DOHH2 (cell line): Measurements from ENCODE around the gene TSPAN32.

Source experiments
- H3F3A ChIP-seq: fragments of 200-600 bp; sonication (generic), shearing (Covaris generic); 2 replicates; pipeline ENCODE4 v1.6.0; 2016; ENCODE audit warnings: antibody characterized with exemption, mild to moderate bottlenecking; ENCODE audit not compliant: control insufficient read depth, insufficient read depth
- H3K27ac ChIP-seq: fragments of 200-600 bp; sonication (generic); 2 replicates; pipeline ENCODE4 v1.5.1; 2014; ENCODE audit warnings: low read depth, mild to moderate bottlenecking, low read length, moderate library complexity
- H3K27me3 ChIP-seq: fragments of 200-600 bp; sonication (generic); 2 replicates; pipeline ENCODE4 v1.6.1; 2014; ENCODE audit warnings: mild to moderate bottlenecking, low read length, mixed read lengths; ENCODE audit not compliant: control insufficient read depth
- H3K36me3 ChIP-seq: fragments of 200-600 bp; sonication (generic); 2 replicates; pipeline ENCODE4 v1.6.1; 2014; ENCODE audit warnings: mild to moderate bottlenecking, low read length, moderate library complexity, mixed read lengths; ENCODE audit not compliant: control insufficient read depth
- H3K4me1 ChIP-seq: fragments of 200-600 bp; sonication (generic); 2 replicates; pipeline ENCODE4 v1.6.1; 2014; ENCODE audit warnings: mild to moderate bottlenecking, low read length, mixed read lengths; ENCODE audit not compliant: control insufficient read depth
- H3K4me2 ChIP-seq: fragments of 200-600 bp; sonication (generic); 2 replicates; pipeline ENCODE4 v1.6.0; 2014; ENCODE audit warnings: mild to moderate bottlenecking, low read length, moderate library complexity
- H3K4me3 ChIP-seq: fragments of 200-600 bp; sonication (generic); 2 replicates; pipeline ENCODE4 v1.5.1; 2014; ENCODE audit warnings: mild to moderate bottlenecking, low read length, mixed read lengths
- H3K79me2 ChIP-seq: fragments of 200-600 bp; sonication (generic); 2 replicates; pipeline ENCODE4 v1.6.1; 2014; ENCODE audit warnings: mild to moderate bottlenecking, low read length, mixed read lengths; ENCODE audit not compliant: control insufficient read depth
- H3K9me2 ChIP-seq: fragments of 200-600 bp; sonication (generic); replicated peaks from 2 replicates; pipeline ENCODE4 v1.6.1; 2014; ENCODE audit warnings: mild to moderate bottlenecking, low read length, mixed read lengths; ENCODE audit not compliant: control insufficient read depth
- H3K9me3 ChIP-seq: fragments of 200-600 bp; sonication (generic); 2 replicates; pipeline ENCODE4 v1.6.1; 2014; ENCODE audit warnings: antibody characterized with exemption, low read length, mixed read lengths; ENCODE audit not compliant: control insufficient read depth, insufficient read depth
- H4K20me1 ChIP-seq: fragments of 200-600 bp; sonication (generic); 2 replicates; pipeline ENCODE4 v1.6.0; 2014; ENCODE audit warnings: low read depth, mild to moderate bottlenecking, antibody characterized with exemption, low read length, moderate library complexity; ENCODE audit not compliant: control insufficient read depth, insufficient read depth
- EZH2phosphoT487 ChIP-seq: fragments of 200-600 bp; sonication (generic); IDR thresholded peaks from 2 replicates; pipeline ENCODE4 v1.6.1; 2017; ENCODE audit warnings: borderline replicate concordance, mild to moderate bottlenecking, antibody characterized with exemption, low read length, moderate library complexity, mixed read lengths
- TF ChIP-seq, protein P1 (sequence below): fragments of 200-600 bp; sonication (generic); IDR thresholded peaks from one replicate; pipeline ENCODE4 v1.5.1; 2014; ENCODE audit warnings: antibody characterized with exemption, mild to moderate bottlenecking, low read depth, low read length; ENCODE audit not compliant: poor library complexity, severe bottlenecking

TSPAN32 gene

GRCh38 chr11:2342557-2342956 is 40.7 kb downstream of the TSPAN32 start:
- H3K4me1 ChIP-seq = no peaks in the 10 kb centered on the region
- TF ChIP-seq EZH2phosphoT487 = no peak
- TF ChIP-seq, protein P1, sequence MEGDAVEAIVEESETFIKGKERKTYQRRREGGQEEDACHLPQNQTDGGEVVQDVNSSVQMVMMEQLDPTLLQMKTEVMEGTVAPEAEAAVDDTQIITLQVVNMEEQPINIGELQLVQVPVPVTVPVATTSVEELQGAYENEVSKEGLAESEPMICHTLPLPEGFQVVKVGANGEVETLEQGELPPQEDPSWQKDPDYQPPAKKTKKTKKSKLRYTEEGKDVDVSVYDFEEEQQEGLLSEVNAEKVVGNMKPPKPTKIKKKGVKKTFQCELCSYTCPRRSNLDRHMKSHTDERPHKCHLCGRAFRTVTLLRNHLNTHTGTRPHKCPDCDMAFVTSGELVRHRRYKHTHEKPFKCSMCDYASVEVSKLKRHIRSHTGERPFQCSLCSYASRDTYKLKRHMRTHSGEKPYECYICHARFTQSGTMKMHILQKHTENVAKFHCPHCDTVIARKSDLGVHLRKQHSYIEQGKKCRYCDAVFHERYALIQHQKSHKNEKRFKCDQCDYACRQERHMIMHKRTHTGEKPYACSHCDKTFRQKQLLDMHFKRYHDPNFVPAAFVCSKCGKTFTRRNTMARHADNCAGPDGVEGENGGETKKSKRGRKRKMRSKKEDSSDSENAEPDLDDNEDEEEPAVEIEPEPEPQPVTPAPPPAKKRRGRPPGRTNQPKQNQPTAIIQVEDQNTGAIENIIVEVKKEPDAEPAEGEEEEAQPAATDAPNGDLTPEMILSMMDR = no peak

DNA sequence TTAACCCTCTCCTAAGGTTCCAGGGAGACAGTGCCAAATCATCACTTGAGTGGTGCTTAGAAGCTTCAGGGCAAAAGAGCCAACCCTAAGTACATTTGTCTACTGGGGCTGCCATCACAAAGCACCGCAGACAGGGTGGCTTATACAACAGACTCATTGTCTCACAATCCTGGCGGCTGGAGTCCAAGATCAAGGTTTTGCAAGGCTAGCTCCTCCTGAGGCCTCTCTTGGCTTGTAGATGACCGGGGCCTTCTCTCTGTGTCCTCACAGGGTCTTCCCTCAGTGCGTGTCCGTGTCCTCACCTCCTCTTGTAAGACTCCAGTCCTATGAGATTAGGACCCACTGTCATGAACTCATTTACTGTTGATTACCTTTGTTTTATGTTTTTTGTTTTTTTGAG is 41.2 kb downstream of the TSPAN32 start:
- H3K9me2 ChIP-seq = no peaks in the 10 kb centered on the region
- no peak for TF ChIP-seq EZH2phosphoT487
- TF ChIP-seq, protein P1 = no peak
- H3K27ac ChIP-seq = no peak overlapping the region
- H3F3A ChIP-seq = no peaks in the 10 kb centered on the region
- H3K36me3 ChIP-seq = no peaks in the 10 kb centered on the region
- H3K79me2 ChIP-seq = no peaks in the 10 kb centered on the region
- no peaks in the 10 kb centered on the region for H3K4me1 ChIP-seq
- peaks cover 7% of the 10 kb centered on the region; the same call in 1 of the 2 replicates for H3K27me3 ChIP-seq
- peaks cover 8% of the 10 kb centered on the region; the same call in 1 of the 2 replicates for H3K9me3 ChIP-seq
- no peak overlapping the region for H3K4me2 ChIP-seq
- H4K20me1 ChIP-seq = no peaks in the 10 kb centered on the region
- no peak overlapping the region for H3K4me3 ChIP-seq

More at GRCh38 chr11:2342557-2342956, 40.7 kb downstream of the TSPAN32 start:
- no peaks in the 10 kb centered on the region for H4K20me1 ChIP-seq
- H3K27ac ChIP-seq = no peak overlapping the region
- H3K36me3 ChIP-seq = no peaks in the 10 kb centered on the region
- H3K79me2 ChIP-seq = no peaks in the 10 kb centered on the region
- H3K4me2 ChIP-seq = no peak overlapping the region
- H3F3A ChIP-seq = no peaks in the 10 kb centered on the region
- H3K9me3 ChIP-seq = peaks cover 8% of the 10 kb centered on the region; the same call in 1 of the 2 replicates
- H3K27me3 ChIP-seq = peaks cover 7% of the 10 kb centered on the region; the same call in 1 of the 2 replicates
- H3K9me2 ChIP-seq = no peaks in the 10 kb centered on the region
- H3K4me3 ChIP-seq = no peak overlapping the region

GRCh38 chr11:2343502-2343901 is 41.7 kb downstream of the TSPAN32 start:
- no peaks in the 10 kb centered on the region for H3K9me2 ChIP-seq
- H3F3A ChIP-seq = no peaks in the 10 kb centered on the region
- H3K4me3 ChIP-seq = no peak overlapping the region
- no peak overlapping the region for H3K27ac ChIP-seq
- no peaks in the 10 kb centered on the region for H3K36me3 ChIP-seq
- no peak for TF ChIP-seq EZH2phosphoT487
- TF ChIP-seq, protein P1 = no peak
- H4K20me1 ChIP-seq = no peaks in the 10 kb centered on the region
- no peaks in the 10 kb centered on the region for H3K4me1 ChIP-seq
- no peak overlapping the region for H3K4me2 ChIP-seq
- H3K9me3 ChIP-seq = peaks cover 8% of the 10 kb centered on the region; the same call in 1 of the 2 replicates
- no peaks in the 10 kb centered on the region for H3K79me2 ChIP-seq
- peaks cover 7% of the 10 kb centered on the region; the same call in 1 of the 2 replicates for H3K27me3 ChIP-seq
